CD14-positive monocyte (primary cell): ENCODE data around the gene GAL3ST2. TPM values are rescaled to one million over a fixed set of nuclear protein-coding genes. Genes with fewer than 3 reads are reported as not detected.

Experiments used
- DNase-seq, 3 donors: peaks; one replicate each; pipeline ENCODE4 v3.0.0-alpha.2; 2011 to 2022
- H2AFZ ChIP-seq: 2 replicates; pipeline ENCODE4 v1.6.0; 2012; ENCODE audit warnings: mild to moderate bottlenecking, low read depth, low read length, inconsistent platforms; ENCODE audit not compliant: insufficient read depth, poor library complexity, severe bottlenecking
- H3K27ac ChIP-seq, 2 donors: 1 replicate in 1 of 2; 2 replicates in 1 of 2; pipeline ENCODE4 v1.5.1; 2012 to 2013; ENCODE audit warnings: low read length in 2 of 2, control low read depth in 1 of 2, inconsistent platforms in 1 of 2, low read depth in 1 of 2, mild to moderate bottlenecking in 1 of 2
- H3K27me3 ChIP-seq, 2 donors: one replicate each; pipeline versions ENCODE4 v1.6.0 to v1.6.1; 2011 to 2013; ENCODE audit warnings: low read length in 2 of 2; ENCODE audit not compliant: control insufficient read depth in 2 of 2, insufficient read depth in 2 of 2
- H3K36me3 ChIP-seq, 2 donors: replicated peaks in 1 of 2; 1 replicate in 1 of 2; 2 replicates in 1 of 2; pipeline versions ENCODE4 v1.5.1 to v1.6.1; 2012 to 2013; ENCODE audit warnings: low read length in 2 of 2, control low read depth in 1 of 2, inconsistent platforms in 1 of 2, mild to moderate bottlenecking in 1 of 2; ENCODE audit not compliant: insufficient read depth in 2 of 2, control insufficient read depth in 1 of 2
- H3K4me1 ChIP-seq, 2 donors: 1 replicate in 1 of 2; 2 replicates in 1 of 2; pipeline versions ENCODE4 v1.5.1 to v1.6.1; 2012 to 2013; ENCODE audit warnings: low read length in 2 of 2, control low read depth in 1 of 2, inconsistent platforms in 1 of 2, mild to moderate bottlenecking in 1 of 2, moderate library complexity in 1 of 2; ENCODE audit not compliant: insufficient read depth in 2 of 2, control insufficient read depth in 1 of 2
- H3K4me2 ChIP-seq: replicated peaks from 2 replicates; pipeline ENCODE3; 2012; ENCODE audit warnings: low read length, moderate library complexity, mild to moderate bottlenecking; ENCODE audit not compliant: poor library complexity, severe bottlenecking; ENCODE audit errors: extremely low read depth
- H3K4me3 ChIP-seq, 3 experiments: fragments of 200-600 bp in 1 of 3; sonication (generic) in 1 of 3; replicated peaks in 1 of 3; 1 replicate in 2 of 3; 2 replicates in 1 of 3; pipeline ENCODE4 v1.5.1; 2011 to 2013; ENCODE audit warnings: low read length in 3 of 3, mild to moderate bottlenecking in 3 of 3, control low read depth in 2 of 3, low read depth in 2 of 3, inconsistent platforms in 1 of 3, moderate library complexity in 1 of 3
- H3K79me2 ChIP-seq: 2 replicates; pipeline ENCODE4 v1.6.0; 2012; ENCODE audit warnings: mild to moderate bottlenecking, control low read depth, inconsistent platforms, low read length, moderate library complexity; ENCODE audit not compliant: insufficient read depth
- H3K9ac ChIP-seq: 2 replicates; pipeline ENCODE4 v1.6.0; 2017; ENCODE audit warnings: low read length, mild to moderate bottlenecking; ENCODE audit not compliant: insufficient read depth, poor library complexity, severe bottlenecking
- H3K9me3 ChIP-seq, 2 donors: replicated peaks in 1 of 2; 1 replicate in 1 of 2; 2 replicates in 1 of 2; pipeline versions ENCODE4 v1.5.1 to v1.6.1; 2012 to 2013; ENCODE audit warnings: low read length in 2 of 2, control low read depth in 1 of 2; ENCODE audit not compliant: control insufficient read depth in 1 of 2, insufficient read depth in 1 of 2
- H4K20me1 ChIP-seq: 2 replicates; pipeline ENCODE4 v1.6.0; 2012; ENCODE audit warnings: mild to moderate bottlenecking, low read length, control low read depth, moderate library complexity; ENCODE audit not compliant: insufficient read depth
- H3K27ac Mint-ChIP-seq, 7 donors: one replicate each; pipeline ENCODE4 v1.8.0; 2020; ENCODE audit warnings: mild to moderate bottlenecking in 7 of 7, mixed read lengths in 7 of 7, moderate library complexity in 6 of 7, inconsistent platforms in 2 of 7
- H3K27me3 Mint-ChIP-seq, 3 donors: one replicate each; pipeline ENCODE4 v1.8.0; 2021 to 2022; ENCODE audit warnings: low read depth in 3 of 3, mild to moderate bottlenecking in 3 of 3, mixed read lengths in 3 of 3, moderate library complexity in 3 of 3, inconsistent platforms in 1 of 3
- H3K36me3 Mint-ChIP-seq, 2 donors: one replicate each; pipeline ENCODE4 v1.8.0; 2020; ENCODE audit warnings: mixed read lengths in 2 of 2, inconsistent platforms in 1 of 2, mild to moderate bottlenecking in 1 of 2
- H3K4me1 Mint-ChIP-seq: one replicate; pipeline ENCODE4 v1.8.0; 2020; ENCODE audit warnings: mild to moderate bottlenecking, mixed read lengths
- H3K4me3 Mint-ChIP-seq, 2 donors: one replicate each; pipeline ENCODE4 v1.8.0; 2020; ENCODE audit warnings: mild to moderate bottlenecking in 2 of 2, mixed read lengths in 2 of 2, moderate library complexity in 1 of 2
- H3K9me3 Mint-ChIP-seq, 7 donors: one replicate each; pipeline ENCODE4 v1.8.0; 2020 to 2022; ENCODE audit warnings: mixed read lengths in 7 of 7, mild to moderate bottlenecking in 6 of 7, moderate library complexity in 6 of 7, inconsistent platforms in 2 of 7
- whole genome bisulfite sequencing: methylation state at CpG from one replicate; pipeline ENCODE4 v1.1.5; 2013; ENCODE audit warnings: missing lambda C conversion rate; ENCODE audit not compliant: insufficient coverage; 5-methylcytosine and 5-hydroxymethylcytosine counted together
- intact Hi-C, 2 donors: fragments of 100-400 bp; cut with micrococcal nuclease; formaldehyde crosslinking; loops; one replicate each; pipeline versions ENCODE4 v1.15.0 to v1.15.1; 2023
- polyA plus RNA-seq, 3 donors: library from polyadenylated mRNA; depleted of rRNA in 1 of 3; unstranded in 2 of 3; stranded (reverse) in 1 of 3; fragments of 300-500 nt in 2 of 3; fragments of >200 nt in 1 of 3; fragmentation: Illumina TruSeq in 2 of 3; gene quantifications; 1 replicate in 2 of 3; 2 replicates in 1 of 3; pipeline ENCODE4 v1.2.3, GENCODE V29; 2012 to 2021
- TF ChIP-seq, protein P1 (sequence below): fragments of 200-600 bp; IDR thresholded peaks from one replicate; pipeline ENCODE4 v1.8.0; 2022; ENCODE audit warnings: antibody characterized with exemption, mild to moderate bottlenecking

GAL3ST2 gene
- polyA plus RNA-seq, 3 donors = not detected

DNA sequence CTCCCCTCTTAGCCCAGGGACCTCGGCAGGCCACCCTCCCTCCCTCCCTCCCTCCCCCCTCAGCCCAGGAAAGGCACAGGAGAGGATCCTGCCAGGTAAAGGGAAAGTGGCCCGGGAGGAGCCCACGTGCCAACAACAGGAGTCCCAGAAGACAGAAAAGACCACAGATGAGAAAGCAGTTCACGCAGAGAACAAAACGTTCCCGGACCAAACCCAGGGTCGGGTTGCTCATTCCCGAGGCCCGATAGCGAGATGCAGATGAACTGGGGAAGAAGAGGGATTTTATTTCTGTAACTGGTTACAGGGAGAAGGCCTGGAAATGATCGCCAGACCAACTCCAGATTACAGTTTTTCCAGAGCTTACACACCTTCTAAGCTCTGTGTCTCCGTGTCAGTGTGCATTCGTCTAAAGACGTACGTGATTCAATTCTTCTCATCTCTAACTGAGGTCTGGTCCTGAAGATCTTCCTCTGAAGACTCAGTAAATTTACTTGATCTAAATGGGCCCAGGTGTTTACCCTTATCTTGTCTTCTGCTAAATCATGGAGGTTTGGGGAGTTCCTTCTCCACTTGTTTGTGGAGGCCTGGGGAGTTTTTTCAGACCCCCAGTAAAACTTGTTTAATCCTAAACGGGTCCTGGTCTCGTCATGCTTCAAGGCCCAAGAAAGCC is 31.6 kb downstream of the GAL3ST2 start:
- intact Hi-C loops = no loop called here
- H2AFZ ChIP-seq = no peak overlapping the region
- no peak overlapping the region for H3K4me3 ChIP-seq
- peaks cover 10 to 21% (median 17%) of the 10 kb centered on the region in 3 donors for H3K27me3 Mint-ChIP-seq
- H3K36me3 Mint-ChIP-seq = no peaks in the 10 kb centered on the region
- no peak overlapping the region for H3K27ac ChIP-seq
- H3K4me2 ChIP-seq = no peak overlapping the region
- peak overlapping the region in 1 of 7 donors; percentile 18 for H3K27ac Mint-ChIP-seq
- WGBS = 96% methylated on average over 4 of the region's 17 CpGs
- peaks cover 8 to 15% of the 10 kb centered on the region in 2 donors for H3K27me3 ChIP-seq
- TF ChIP-seq, protein P1, sequence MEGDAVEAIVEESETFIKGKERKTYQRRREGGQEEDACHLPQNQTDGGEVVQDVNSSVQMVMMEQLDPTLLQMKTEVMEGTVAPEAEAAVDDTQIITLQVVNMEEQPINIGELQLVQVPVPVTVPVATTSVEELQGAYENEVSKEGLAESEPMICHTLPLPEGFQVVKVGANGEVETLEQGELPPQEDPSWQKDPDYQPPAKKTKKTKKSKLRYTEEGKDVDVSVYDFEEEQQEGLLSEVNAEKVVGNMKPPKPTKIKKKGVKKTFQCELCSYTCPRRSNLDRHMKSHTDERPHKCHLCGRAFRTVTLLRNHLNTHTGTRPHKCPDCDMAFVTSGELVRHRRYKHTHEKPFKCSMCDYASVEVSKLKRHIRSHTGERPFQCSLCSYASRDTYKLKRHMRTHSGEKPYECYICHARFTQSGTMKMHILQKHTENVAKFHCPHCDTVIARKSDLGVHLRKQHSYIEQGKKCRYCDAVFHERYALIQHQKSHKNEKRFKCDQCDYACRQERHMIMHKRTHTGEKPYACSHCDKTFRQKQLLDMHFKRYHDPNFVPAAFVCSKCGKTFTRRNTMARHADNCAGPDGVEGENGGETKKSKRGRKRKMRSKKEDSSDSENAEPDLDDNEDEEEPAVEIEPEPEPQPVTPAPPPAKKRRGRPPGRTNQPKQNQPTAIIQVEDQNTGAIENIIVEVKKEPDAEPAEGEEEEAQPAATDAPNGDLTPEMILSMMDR = no peak
- no peak overlapping the region for H3K4me3 Mint-ChIP-seq
- no peak overlapping the region for H3K9ac ChIP-seq
- peaks cover 13 to 18% of the 10 kb centered on the region in 2 donors for H3K4me1 ChIP-seq
- no peaks in the 10 kb centered on the region for H3K79me2 ChIP-seq
- no peaks in the 10 kb centered on the region for H3K9me3 ChIP-seq
- no peaks in the 10 kb centered on the region for H3K36me3 ChIP-seq
- peaks cover 0 to 2% (median 0%) of the 10 kb centered on the region in 7 donors for H3K9me3 Mint-ChIP-seq
- no peak for DNase-seq
- peaks cover 7% of the 10 kb centered on the region for H3K4me1 Mint-ChIP-seq
- no peaks in the 10 kb centered on the region for H4K20me1 ChIP-seq

DNA sequence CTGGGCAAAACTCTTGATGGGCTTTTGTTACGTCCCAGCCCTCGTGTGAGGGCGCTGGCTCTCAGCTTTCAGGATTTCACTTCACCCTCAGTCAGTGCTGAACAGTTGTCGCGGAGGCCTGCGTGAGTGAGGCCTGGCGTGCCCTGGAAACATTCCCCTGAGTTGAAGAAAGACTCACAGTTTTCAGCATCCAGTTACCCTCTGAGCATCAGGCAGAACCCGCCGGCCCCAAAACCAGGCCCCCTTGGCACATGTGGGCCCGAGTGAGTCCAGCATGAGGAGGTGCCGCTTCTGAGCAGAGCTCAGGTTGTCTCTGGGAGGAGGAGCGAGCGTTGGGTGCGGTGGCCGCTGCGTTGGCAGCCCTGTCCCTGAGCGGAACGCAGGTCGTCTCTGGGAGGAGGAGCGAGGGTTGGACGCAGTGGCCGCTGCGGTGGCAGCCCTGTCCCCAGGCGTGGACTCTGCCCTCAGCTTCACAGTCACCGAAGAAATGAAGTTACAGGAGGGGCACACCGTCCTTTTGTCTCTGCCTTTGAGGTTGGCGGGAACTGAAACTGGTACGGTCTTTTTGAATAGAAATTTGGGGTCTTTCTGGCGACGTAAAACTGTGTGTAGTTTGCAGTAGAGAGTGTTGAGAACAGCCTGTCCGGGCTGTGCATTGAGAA is 32.2 kb downstream of the GAL3ST2 start, which contains the start of gene NEU4:
NEU4 (plus strand) TSS at position 473 of the 662 bp plus-strand sequence. CDS start 5,292 bp downstream, outside the sequence.
- Histone ChIP-seq H3K27me3 (peaks cover 8 to 11% of the 10 kb centered on the region in 2 donors), H4K20me1 (no peaks in the 10 kb centered on the region), H3K36me3 (no peaks in the 10 kb centered on the region), H3K9me3 (no peaks in the 10 kb centered on the region), H3K4me1 (peaks cover 11% of the 10 kb centered on the region in 2 donors), H3K4me2 (no peak within 1 kb of the TSS), H2AFZ (no peak within 1 kb of the TSS), H3K27ac (no peak within 1 kb of the TSS), H3K9ac (no peak within 1 kb of the TSS), H3K79me2 (no peaks in the 10 kb centered on the region), H3K4me3 (no peak within 1 kb of the TSS)
- Mint-ChIP-seq H3K27ac (peak within 1 kb of the TSS in 2 of 7 donors; percentile 18 to 43), H3K36me3 (no peaks in the 10 kb centered on the region), H3K4me1 (peaks cover 5% of the 10 kb centered on the region), H3K9me3 (peaks cover 0 to 2% (median 0%) of the 10 kb centered on the region in 7 donors), H3K4me3 (no peak within 1 kb of the TSS), H3K27me3 (peaks cover 6 to 18% (median 16%) of the 10 kb centered on the region in 3 donors)
- TF ChIP-seq, protein P1 = no peak
- 96% methylated on average over 29 of the region's 31 CpGs for WGBS
- intact Hi-C loops = no loop called here
- DNase-seq = no peak
